ENCODE results near the gene ASAP3.

Gene ASAP3

DNA sequence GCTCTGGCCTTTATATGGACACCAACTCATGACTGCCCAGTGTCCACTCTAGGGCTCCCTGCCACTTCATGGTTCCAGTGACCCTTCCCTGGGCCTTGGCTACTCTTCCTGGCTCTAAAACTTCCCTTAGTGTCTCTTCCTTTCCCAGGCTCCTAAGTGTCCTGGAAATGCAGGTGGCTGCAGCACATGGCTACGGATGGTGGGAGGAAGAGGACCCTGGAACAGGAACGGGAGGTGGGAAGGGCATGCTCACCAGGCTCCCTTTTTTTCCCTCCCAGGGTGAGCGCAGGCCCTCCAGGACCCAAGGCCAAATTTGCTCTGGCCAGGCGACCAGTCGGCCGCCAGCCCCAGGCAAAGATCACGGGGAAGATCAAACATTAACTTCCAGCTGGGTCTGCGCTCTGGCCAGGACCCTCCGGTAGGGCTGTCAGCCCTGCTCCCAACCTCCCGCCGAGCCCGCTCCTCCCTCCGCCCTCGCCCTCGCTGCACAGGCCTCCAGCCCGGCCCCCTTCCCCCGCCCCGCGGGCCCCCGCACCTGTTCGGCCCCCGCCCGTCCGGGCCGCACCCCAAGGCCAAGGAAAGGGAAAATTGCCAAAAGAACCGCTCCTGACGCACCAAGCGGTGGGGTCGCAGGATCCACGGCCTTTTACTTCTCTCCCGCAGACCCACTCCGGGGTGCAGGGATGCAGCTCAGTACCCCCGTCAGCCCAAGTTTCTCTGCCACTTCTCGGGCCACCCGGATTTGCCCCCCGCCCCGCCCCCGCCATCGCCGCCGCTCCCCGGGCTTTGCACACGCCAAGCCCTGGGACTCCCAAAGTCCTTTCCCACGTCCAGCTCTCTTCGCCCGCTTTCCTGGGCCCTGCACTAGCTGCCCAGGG is 60.3 kb downstream of the ASAP3 start:
- DNase-seq = peak; percentile 59

DNA sequence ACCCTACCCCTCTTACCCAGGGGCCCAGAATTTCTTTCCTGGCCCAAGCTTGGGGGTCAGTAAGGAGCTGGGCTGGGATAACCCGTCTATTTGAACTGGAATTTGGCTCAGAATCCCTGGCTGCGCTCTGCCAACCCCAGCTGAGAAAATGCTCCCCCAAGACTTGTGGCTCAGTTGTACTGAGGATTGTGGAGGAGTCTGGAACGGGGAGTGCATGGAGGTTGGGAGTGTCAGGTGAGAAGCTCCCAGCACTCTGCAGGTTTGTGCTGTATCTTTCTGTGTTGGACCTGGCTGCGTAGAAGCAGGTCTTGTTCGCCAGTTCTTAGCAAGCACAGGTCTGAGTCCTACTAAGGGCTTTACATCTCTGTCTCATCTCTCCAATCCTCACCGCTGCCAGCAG is 61.0 kb downstream of the ASAP3 start:
- no peak for DNase-seq

DNA sequence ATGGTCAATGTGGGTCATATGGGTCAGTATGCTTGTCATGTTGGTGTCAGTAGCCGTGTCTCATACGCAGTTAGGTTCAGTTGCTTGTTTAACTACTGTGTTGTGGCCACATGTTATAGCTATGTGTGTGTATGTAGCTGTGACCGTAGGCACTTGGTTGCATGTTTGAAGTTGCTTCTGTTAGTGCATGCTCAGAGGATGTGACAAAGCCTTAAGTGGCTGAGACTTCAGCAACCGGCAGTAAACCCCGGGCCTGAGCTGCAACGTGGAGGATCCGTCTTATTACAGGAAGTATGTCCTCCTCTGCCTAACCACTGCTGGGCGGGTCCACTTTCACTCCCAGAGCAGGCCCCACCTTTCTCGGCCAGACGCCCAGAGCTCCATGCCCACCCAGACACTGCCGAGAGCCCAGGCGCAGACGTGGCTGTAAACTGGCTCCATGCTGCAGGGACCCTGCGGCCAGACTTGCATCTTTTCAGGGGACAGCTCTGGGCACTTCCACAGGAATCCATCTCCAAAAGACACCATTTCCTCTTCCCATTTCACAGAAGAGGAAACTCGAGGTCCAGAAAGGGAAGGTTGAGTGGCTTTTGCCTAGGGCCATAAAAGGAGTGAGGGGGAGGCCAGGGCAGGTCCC is 61.6 kb downstream of the ASAP3 start:
- DNase-seq = peak; percentile 29

DNA sequence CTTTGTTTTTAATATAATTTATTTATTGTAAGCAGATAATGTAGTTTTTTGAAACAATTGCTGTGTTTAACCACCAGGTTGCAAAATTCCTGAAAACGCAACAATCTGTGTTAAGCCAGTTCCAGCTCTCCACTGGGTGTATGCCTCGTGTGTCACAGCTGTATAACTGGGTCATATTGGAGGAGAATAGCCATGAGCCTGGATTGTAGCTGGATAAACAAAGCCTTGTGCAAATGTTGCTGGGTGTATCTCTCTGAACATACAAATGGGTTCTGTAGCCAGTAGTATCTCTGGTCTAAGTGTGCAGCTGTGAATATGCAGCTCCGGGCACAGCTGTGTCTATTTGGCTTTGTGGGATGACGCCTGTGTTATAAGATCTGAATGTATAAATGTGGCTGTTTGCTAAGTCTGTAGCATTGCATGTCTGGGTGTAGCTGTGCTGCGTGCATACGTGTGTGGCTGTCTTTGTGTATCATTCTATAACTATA is 62.2 kb downstream of the ASAP3 start:
- DNase-seq = no peak

DNA sequence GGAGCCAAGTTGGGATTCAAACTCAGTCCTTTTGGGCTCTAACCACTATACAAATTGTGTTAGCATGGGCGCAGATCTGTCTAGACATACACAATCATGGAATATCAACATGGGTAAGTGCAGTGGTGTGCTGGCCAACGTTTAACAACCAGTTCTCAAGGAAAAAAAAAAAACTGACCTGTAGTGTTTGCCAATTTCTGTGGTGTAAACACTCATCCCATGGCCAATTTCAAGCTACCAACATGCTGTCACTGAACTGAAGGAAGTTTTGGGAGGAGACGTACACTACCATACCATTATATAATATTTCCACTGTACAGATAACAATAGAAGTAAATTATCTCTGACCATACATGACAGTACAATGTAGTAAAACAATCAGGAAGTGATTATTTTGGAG is 62.6 kb downstream of the ASAP3 start:
- no peak for DNase-seq

DNA sequence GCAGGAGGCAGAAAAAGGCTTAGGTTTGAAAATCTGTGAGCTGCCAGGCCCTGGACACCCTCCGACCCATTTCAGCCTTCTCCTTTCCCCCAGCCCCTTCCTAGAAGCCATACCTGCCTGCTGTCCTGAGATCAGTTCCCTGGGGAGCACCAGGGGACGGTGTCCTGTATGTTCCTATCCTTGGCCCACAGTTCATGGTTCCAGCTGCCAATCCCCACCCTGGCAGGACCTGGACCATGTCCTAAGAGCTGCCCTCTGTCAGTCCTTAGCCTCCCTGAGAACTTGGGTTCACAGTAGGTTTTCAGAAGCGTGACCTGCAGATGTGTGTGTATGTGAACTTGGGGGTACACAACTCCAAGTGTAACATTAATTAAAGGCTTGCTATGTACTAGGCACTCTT is 63.2 kb downstream of the ASAP3 start:
- DNase-seq = no peak

DNA sequence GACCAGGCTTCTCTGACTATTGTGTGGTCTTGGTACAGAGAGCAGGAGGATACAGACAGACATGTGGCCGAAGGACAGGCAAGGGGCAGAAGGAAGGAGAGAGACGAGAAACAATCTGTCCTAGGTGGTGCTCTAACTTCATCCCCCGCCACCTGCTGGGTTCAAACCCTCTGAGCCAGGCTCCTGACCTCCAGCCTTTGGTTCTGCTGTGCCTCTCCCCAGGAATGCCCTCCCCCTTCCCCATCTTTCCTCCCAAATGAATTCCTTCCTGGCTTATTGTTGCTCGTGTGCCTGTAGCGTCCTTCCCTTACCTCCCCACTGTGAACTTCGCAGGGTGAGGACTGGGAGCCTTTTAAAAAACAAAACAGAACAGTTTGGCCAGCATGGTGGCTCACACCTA is 64.8 kb downstream of the ASAP3 start:
- DNase-seq = no peak

DNA sequence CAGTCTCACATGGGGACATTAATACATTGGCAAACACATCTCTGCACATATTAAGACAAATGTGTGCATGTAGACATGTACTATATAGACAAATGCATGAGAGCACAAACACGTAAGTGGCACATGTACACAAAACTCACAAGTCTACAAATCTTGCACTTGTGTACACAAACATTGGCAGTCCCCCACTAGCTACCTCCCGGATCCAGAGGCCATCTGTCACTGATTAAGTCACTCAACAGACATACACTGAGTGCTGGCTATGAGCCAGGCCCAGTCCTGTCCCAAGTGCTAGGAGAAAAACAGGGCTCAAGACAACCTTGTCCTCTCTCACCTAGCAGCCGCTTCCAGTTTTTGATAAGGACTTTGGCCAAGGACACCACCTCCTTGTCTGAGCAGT is 66.4 kb downstream of the ASAP3 start:
- DNase-seq = no peak

DNA sequence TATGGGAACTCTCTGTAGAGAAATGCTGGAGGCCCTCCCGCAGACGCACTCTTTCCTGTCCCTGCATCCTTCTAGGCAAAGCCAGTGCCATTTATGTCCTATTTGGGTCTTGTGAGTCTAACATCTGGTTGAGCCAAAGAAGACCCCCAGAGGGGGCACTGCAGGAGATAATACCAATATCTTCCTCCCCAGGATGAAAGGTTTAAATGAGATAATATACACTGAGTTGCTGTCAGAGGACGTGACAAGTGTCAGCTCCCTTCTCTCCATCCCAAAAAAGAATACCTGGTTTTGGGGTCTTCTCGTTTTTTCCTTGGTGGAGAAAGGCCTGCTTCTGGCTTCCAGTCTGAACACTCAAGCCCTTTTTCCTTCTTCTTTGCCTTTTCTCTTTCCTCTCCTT is 67.0 kb downstream of the ASAP3 start:
- DNase-seq = no peak

DNA sequence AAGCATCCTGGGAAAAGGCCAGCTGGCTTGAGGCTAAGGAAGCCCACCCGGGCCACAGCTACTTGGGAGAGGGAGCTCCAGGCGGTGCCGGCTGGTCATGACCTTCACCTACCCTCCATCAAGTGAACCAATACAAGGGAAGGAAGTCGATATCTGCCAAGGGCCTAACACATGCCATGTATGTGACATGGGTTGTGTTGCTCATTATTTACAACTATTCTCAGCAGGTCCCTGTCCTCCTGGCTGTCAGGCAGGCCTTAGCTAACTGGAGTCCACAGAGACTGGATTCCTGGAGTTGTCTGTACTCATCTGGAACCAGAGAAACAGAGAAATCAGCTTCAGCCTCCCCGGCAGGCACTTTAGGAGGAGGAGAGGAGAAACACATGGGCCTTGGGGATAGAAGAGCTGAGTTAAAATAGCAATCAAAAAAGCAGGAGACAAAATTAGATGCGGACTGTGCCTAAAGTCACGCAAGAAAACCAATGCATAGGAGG is 75.1 kb downstream of the ASAP3 start:
- no peak for DNase-seq

DNA sequence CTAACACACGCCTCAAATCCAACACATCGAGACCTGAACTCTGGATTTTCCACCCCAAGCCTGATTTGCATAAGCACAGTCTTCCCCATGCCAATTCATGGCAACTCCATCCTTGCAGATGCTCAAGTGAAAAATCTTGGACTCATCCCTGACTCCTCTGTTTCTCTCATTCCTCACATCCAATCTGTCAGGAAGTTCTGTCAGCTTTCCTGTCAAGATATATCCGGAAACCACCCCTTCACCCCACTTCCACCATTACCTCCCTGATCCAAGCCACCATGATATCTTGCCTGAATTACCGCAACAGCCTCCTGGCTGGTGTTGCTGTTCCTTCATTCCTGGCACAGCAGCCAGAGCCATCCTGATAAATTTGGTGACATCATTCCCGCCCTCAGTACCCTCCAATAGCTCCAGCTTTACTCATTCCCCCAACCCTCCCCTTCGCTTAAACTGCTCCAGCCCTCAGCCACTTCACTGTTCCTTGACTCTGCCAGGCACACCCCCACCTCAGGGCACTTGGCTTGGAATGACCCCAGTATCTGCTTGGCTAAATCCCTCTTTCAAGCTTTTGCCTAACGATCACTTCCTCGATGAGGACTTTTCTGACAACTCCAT is 76.9 kb downstream of the ASAP3 start:
- no peak for DNase-seq

DNA sequence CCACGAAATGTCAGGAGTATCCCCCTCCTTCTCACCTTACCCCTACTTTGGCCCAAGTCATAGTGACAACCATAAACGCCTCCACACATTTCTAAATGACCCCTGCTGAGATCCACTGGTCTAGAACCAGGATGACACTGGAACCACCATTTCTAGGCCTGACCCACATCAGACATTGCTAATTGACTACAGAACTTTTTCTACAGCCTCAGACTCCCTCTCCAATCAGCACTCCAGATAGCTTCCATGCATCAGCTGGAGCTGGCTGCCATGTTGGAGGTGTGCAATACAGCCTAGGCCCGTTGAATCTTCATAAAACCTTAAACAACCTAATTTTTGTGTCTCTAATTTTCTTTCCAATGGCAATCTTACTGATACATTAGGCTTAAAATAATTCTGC is 78.0 kb downstream of the ASAP3 start:
- no peak for DNase-seq

DNA sequence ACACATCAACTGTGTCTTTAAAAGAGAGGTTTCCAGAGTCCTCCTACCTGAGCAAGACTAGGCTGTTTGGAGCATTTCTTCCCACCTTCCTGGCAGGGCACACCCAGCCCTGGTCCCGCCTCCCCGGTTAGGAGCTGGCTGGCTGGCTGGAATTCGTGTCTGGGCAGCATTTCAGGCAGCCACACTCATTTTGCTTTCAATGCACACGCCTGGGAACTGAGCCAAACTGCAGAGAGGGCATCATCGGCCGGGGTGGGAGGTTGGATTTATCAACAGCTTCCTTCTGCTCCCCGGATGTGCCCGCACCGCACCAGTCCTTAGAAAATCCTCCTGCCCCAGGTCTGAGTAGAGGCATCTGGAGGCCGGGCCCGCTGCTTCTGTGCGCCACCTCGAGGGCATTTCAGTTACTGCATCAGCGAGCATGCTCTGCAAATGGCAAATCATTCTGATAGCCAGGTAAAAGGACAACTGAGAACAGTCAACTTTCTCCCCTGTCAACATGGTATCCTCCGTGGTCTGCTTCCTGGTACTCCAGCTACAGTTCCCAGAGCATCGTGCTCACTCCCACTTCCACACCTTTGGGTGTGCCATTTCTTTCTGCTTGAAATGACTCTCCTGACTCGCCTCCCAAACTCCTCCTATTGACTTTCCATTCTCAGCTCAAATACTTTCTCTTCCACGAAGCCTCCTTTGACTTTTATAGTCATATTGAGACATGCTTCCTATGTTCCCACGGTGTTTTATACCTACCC is 80.1 kb downstream of the ASAP3 start:
- peak; percentile 74 for DNase-seq

DNA sequence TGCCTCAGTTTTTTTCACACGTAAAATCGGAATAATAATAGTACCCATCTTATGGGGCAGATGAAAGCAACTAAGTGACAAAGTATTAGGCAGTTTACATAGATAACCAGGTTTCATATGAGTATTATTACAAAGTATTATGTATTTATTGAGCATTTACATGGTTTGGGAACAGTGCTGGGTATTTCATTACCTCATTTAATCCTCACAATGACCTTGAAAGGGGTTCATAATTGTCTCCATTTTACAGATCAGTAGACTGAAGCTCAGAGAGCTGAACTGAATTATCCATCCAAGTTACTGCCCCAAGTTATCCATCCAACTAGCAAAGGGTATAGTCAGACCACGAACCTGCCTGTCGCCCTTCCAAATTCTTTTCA is 80.6 kb downstream of the ASAP3 start:
- no peak for DNase-seq

DNA sequence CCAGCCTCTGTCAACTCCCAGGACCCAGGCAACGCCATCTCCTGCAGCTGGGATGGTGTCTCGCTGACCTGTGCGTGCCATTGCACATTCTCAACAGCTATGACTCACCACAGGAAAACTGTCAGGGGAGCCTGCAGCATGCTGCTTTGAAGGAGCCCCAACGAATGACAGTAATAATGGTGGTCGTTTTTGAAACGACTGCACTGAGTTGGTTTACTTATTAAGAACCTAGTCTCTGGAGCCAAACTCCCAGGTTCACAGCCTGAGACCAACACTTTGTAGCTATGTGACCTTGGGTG is 81.0 kb downstream of the ASAP3 start:
- no peak for DNase-seq

DNA sequence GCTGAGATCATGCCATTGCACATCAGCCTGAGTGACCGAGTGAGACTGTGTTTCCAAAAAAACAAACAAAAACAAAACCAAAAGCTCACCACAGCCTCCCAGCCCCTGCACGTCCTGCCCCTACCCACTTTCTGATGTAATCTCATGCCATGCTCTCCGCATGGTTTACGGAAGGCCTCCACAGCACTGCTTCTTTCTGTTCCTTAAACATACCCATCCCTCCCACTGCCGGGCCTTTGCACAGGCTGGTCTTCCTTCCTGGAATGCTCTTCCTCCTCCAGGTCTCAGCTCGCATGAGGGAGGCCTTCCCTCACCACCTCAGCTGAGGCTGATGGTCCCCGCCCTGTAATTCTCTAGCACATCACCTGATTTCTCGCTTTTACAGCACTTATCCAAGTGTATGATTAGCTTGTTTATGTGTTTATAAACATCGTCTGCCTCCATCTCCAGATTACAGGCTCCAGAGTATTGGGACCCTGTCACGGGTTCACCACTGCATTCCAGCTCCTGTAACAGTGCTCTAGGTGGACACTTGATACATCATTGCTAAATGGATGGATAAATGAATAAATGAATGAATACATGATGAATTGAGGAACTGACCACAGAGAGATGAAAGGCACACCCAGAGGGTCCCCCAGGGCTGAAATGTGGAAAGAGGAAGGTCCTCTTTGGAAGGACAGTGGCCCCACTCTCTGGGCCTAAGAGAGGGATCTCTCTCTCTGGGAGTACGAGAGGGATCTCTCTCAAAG is 81.5 kb downstream of the ASAP3 start:
- DNase-seq = no peak

DNA sequence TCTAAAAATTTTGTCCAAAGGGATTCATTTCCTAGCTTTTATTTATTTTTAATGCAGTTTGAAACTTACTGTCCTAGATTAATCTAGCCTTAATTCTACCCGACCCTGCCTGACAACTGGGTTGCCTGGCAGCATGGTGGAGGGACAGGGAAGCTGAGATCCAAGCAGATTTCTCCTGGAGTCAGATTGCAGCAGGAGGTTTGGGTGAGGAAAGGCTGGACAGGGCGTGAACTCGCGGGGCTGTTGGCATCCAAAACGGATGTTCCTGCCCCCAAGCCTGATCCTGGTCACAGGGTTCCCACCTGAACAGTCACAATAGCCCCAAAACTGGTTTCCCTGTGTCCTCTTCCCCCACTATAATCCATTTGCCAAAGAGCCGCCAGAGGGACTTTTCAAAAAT is 82.7 kb downstream of the ASAP3 start:
- no peak for DNase-seq

DNA sequence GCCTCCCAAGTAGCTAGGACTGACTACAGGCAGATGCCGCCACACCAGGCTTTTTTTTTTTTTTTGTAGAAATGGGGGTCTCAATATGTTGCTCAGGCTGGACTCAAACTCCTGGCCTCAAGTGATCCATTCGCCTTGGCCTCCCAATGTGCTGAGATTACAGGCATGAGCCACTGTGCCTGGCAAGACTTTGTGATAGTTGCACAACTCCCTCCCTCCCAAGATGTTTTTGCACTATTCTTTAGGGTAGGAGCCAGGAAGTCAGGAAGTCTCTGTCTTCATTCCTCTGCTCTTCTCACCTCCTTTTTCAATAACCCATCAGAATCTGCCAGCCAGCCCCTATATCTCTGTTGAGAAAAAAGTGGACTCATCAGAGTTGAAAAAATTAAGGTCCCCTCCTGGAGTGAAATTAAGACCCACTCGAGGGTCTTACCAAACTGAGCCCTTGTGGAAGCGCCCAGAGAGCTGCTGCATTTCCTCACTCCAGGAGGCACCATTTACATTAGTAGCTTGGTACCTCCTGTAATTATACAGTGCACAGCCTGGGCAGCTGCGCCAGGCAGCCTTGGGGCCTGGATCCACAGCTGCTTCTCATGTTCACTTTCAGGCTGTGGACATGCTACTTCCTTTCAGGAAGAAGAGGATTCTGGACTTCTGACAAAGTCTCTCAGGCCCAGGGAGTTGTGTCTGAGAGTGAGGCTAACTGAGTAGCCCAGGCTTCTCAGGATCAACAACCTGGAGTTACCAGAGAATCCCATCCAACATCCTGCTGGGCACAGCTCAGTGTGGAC is 83.5 kb downstream of the ASAP3 start:
- no peak for DNase-seq

DNA sequence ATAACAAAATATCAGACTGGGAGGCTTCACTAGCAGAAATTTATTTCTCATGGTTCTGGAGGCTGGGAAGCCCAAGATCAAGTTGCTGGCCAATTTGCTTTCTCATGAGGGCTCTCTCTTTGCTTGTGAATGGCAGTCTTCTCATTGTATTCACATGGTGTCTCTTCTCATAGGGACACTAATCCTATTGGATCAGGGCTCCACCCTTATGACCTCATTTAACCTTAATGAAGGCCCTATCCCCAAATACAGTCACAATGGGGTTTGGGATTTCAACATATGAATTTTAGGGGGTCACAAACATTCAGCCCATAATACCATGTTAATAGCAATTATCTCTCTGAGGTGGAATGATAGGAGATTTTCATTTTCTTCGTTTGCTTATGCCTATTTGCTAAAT is 84.8 kb downstream of the ASAP3 start:
- no peak for DNase-seq

DNA sequence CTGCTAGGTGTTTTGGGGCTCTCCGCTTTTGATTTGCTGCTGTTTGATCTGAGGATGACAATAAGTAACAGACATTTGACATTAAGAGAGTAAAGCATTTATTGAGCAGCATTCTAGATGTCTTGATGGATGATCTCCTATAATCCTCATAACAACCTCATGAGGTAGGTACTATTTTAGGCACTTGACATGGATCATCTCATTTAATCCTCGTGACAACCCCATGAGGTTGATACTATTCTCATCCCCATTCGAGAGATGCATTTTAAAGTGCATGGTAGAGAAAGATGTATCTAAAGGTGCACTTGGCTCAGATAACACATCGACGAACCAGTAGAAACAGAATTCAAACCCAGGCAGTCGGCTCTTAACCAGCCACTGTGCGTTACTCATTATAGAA is 86.1 kb downstream of the ASAP3 start:
- DNase-seq = no peak

DNA sequence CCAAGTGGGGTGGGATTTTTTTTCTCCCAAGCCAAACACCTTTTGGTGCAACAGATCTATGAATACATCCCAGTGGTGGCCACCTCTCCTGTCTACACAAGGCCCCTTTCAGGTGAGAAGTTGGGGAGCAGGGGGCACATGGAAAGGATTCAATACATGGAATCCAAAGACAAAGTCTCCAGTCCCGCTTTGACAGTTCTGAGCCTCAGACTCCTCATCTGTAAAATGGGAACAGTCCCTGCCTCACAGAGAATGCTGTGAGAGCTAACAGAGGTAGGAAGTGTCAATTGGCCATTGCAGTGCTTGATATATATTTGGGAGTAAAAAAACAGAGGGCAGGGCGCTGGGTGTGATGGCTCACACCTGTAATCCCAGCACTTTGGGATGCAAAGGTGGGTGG is 87.6 kb downstream of the ASAP3 start:
- DNase-seq = no peak

Data from right kidney (tissue), 1 donor.